Ovary (tissue), 3 donors: ENCODE results near the gene PLEKHN1.

Experiments
- CTCF ChIP-seq, 3 donors: fragments of 450-650 bp in 2 of 3; fragments of 200-600 bp in 1 of 3; IDR thresholded peaks; one replicate each; pipeline versions ENCODE4 v1.5.1 to v1.8.0; 2016 to 2022; ENCODE audit warnings: antibody characterized with exemption in 3 of 3, mild to moderate bottlenecking in 1 of 3
- EP300 ChIP-seq: sonication (generic); formaldehyde crosslinking; IDR thresholded peaks from one replicate; pipeline ENCODE4 v1.6.1; 2017; ENCODE audit warnings: antibody characterized with exemption
- donor health status: DM: no; HTN: no; CAD: no.

DNA sequence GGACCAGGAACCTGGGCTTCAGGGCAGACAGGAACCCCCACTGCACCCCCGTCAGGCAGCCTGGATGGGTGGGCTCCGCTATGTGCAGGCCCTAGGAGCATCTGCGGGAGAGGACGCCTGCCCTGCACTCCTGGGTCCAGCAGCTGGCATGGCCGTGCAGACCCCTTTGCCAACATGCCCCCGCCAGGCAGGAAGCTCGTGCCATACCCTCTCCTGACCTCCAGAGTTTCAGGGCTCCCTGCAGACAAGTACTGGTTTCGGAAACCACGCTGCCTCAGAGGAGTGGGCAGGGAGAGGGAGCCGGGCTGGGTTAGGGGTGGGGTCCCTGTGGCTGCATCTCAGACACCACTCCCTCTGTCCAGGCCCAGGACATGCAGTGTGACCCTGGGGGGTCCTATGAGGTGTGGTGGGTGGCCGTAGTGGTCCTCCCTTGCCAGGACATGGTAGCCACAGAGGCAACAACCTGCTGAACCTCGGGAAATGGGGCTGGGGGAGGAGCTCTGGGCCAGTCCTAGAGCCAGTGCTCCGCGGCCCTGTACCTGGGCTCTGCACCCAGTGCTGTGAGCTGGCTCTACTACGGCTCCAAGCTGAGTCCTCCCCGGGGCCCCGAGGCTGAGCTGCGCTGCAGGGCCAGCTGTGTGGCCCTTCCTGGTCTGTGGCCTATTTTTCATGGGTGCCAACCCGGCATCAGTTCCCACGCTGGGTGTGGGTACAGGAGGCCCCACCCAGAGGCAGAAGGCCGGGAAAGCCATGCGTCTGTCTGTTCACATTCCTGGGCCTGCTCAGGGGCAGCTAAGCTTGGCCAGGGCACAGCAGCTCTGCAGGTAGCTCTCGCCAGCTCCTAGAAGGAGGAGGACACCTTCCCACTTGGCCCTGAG is 1.4 kb downstream of the PLEKHN1 start:
- TF ChIP-seq CTCF (IDR thresholded peaks at IDR 0.05) = no peak
- no peak for TF ChIP-seq EP300
